Stimulated activated CD4-positive, alpha-beta T cell treated with anti-CD3 and anti-CD28 coated beads, Interleukin-15, amount 100 ng/mL, for 48 hours (primary cell): ENCODE data around the gene A2M.
"Not testable (repeated sequence)": the region's sequence is repeated elsewhere in the genome, so short reads cannot be mapped to it uniquely, and the experiment has no call there.

Source experiments
- DNase-seq, 2 donors: peaks; one replicate each; pipeline ENCODE4 v3.0.0-alpha.2; 2020; ENCODE audit warnings: low read depth in 2 of 2

Gene A2M

DNA sequence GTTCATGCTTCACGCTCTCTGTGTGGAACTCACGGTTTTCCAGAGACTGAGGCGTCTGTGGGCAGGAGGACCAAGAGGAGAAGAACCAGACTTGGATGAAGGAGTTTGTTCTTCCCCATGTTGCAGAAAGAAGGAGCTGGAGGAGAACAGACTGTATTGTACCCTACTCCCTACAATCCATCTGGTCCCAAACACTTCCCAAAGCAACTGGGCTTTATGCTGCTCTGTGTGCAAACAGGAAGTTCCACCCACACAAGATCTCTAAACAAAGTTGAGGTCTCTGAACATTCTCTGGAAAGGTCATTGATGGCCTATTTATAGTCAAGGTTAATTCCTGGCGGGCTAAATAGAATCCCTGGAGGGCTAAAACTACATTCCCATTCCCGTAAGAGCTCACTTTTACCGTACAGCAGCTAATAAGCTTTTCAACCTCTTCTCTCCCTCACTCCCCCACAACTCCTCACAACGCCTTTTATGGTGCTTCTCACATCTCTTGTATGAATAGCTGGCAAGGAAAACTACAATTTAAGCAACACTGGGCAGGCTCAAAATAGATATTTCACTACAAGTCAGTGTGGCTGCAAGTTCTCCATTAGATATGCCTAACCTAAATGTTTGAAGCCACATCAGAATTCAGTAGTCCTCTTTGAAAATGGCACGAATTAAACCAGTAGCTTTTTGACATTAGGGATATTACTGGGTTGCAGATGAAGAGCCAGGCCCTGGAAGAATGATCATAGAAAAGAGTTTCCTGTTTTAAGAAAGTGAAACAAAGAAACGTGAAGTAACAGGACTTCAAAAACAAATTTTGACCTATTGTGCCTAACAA is at the start of gene A2M:
A2M (minus strand) TSS at position 189 of the 829 bp plus-strand sequence; CDS start at position 119, 70 bp downstream.
- no peak for DNase-seq

DNA sequence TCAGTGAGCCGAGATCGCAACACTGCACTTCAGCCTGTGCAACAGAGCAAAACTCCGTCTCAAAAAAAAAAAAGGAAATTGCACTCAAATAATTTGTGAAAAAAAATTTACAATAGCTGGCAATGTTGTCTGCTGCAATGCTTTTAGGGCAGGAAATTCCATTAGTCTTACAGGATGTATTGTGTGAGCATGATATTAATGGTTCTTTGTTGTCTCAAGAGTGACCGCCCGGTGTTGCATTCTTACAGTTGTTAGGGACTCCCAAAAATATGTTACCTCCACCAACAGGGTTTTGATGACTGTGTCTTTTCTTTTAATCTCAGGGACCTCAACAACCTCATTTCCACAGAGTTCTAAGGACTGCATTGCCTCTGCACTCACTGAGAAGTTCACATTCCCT is 47.7 kb upstream of the A2M start:
- no peak for DNase-seq

DNA sequence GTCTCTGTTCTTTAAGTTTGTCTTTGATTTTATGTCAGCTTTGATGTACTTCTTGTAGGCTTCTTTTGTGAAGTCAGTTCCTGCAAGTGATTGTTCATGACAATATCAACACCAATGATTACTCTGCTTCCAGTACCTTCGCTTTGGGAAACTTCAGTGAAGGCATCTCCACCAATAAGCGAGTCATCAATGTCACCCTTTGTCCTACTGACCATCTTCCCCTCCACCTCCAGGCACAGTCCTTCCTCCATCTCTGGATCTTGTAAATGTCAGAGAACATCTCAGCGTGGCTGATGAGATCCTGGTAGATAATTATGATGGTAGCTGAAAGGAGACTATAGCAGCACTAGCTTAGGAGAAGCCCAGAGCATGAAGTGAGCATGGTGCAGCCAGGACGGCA is 40.4 kb upstream of the A2M start:
- DNase-seq = no peak

DNA sequence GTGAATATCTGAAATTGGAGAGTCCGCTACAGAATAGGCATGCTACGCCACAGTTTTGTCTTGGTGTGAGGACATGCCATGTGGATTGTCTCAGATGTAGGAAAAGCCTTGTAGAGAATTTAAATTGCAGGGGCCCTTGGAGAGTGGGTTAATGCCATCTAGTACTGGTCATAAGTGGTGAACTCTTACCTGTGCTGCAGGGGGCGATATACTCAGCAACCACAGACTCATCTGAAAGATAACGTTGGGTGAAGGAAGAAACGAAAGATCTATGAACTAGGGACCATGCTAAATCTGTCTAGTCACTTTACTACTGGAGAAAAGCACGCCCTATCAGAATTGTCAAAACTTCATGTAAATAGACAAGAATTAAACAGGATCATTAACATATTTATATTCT is 33.7 kb upstream of the A2M start:
- no peak for DNase-seq

DNA sequence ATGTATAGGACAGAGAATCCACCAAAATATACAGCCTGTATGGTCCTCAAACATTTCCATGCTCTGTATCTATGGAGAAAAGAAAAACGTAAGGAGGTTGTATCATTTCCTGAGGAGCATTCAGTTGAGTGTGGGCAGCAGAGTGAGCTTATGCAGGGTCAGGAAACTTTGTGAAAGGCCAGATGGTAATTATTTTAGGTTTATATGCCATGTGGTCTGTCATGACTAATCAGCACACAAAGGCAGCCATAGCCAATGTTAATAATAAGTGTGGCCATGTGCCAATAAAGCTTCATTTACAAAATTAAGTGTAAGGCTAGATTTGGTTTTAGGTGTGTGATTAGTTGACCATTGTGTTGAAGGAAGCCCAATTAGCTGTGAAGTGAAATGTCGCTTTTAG is 33.2 kb upstream of the A2M start:
- DNase-seq = no peak

DNA sequence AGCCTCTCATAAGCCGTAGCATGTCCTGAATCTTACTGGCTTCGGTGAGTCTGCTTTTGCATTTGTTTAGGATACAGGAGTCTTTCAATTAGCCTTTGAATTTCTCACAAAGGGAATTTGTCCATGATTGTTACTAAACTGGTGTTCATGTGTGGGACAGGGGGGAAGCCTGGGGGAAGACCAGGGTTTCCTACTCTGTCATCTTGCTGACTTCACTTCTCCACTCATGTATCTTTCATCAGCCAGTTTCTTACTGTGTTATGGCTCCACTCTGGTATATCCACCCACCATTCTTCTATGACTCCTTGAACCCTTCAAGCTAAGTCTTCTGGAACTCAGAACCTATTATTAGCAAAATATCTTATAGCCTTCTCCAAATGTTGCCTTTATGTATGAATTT is 31.7 kb upstream of the A2M start:
- no peak for DNase-seq

DNA sequence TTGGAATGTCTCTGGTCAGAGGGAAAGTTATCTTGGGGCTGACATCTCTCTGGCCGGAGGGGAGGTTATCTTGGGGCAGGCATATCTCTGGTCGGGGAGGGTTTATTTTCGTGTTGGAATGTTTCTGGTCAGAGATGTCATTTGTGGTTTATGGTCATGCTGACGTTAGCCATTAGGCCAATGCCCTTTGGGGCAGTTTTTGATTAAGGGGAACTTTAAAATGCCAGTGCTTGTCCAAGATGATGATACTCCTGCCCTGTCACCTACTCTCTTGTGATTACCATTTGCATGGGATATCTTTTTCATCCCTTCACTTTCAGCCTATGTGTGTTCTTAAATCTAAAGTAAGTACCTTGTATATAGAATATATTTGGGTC is 29.0 kb upstream of the A2M start:
- DNase-seq = no peak

DNA sequence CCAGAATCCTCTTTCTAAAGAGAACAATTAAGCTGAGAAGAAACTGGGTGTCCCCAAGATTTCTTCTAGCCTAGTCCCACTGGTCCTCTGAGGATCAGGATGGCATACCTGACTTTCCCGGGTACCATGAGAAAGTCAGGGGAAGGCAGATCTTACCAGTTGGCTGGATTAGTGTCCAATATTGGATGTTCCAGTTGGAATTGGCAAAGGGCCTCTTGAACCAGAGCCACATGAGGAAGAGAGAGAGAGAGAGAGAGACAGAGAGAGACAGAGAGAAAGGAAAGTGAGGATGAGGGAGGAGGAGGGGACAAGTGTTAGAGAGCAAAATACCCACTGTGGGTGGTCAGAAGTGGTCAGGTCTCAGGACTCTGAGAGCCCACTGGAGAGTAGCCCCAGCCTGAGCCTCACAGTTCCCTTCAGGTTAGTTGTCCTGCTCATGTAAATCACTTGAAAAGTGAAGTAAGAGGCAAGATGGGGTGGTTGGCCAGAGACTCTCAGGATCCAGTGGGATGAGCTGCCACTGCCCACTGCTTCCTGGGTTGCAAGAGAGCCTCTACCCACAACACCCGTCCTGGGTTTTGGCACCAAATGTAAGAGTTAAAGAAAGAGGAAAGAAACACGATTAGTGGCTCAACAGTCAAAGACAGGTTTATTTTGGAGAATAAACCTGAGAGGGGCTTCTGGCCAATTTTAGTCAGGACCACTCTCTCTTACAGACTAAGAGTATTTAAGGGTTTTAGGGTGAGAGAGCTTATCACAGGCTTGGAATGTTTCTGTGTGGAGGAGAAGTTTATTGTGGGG is 28.4 kb upstream of the A2M start:
- no peak for DNase-seq

DNA sequence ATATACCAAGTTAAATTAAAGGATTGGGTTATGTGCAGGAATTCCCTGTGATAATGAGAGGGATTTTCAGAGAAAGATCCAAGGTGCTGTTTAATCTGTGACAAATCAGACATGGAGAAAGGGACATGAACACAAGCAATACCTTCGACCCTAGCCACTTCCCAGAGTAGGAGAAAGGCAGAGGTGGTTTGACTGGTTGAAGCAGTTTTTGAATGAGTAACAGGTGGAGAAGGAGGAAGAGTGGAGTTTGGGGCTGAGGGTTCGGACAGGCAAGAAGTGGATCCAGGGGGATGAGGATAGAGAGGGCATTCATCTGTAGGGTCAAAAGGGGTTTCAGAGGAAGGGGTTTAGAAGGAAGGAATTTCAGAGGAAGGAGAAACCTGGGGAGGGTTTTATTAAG is 27.4 kb upstream of the A2M start:
- no peak for DNase-seq

DNA sequence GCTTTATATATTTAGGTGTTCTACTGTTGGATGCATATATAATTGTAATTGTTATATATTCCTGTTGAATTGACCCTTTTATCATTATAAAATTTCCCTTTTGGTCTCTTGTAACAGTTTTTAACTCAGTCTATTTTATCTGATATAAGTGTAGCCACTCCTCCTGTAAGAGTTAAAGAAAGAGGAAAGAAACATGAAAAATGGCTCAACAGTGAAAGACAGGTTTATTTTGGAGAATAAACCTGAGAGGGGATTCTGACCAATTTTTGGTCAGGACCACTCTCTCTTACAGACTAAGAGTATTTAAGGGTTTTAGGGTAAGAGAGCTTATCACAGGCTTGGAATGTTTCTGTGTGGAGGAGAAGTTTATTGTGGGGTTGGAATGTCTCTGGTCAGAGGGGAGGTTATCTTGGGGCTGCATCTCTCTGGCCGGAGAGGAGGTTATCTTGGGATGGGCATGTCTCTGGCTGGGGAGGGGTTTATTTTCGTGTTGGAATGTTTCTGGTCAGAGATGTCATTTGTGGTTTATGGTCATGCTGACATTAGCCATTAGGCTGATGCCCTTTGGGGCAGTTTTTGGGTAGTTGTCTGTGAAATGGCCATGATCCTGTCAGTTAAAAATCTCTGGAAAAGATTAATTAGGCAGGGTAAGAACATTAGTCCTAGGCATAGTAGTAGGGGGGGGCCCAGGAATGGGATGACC is 24.0 kb upstream of the A2M start:
- not testable (repeated sequence) for DNase-seq

DNA sequence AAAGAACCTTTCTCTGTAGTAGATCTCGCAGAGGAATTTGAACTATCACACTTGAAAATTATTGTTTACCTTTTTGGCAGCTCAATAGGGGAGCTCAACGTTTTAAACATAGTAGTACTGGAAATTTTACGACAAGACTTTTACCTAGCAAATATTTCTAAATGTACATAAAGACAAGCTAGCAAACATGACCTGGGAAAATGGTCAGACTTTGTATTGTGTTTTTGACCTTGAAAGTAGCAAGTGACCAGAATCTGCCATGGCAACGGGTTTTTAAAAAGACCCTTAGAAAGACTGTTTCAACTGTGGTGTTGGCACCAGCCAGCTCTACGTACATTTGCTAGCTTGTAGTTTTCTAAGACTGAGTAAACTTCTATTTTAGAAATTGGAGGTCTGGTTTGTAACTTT is 20.2 kb upstream of the A2M start:
- no peak for DNase-seq

DNA sequence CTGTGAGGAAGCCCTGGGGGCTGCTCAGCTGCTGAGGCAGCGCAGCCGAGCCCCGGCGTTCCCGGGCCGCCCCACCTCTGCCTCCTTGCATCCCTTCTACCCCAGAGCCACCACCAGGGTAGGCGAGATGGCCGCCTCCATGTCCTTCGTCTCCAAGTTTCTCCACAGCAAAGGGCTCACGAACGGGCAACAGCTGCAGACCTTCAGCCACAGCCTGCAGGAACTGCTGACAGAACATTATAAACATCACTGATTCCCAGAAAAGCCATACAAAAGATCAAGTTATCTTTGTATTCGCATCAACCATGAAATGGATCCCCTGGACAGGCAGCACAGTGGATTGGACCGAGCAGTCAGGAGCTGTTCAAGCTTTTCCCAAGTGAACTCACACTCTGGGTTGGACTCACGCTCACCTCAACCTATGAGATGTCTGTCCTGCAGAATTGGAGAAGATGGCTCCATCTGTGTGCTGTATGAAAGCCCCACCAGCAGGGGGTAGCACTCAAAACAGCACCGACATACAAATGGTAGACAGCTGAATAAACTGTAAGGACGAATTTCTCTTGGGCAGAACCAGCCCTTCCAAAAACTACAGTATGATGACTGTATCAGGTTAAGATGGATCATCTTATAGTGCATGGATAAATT is 19.4 kb upstream of the A2M start:
- DNase-seq = peak in 1 of 2 donors; percentile 7

DNA sequence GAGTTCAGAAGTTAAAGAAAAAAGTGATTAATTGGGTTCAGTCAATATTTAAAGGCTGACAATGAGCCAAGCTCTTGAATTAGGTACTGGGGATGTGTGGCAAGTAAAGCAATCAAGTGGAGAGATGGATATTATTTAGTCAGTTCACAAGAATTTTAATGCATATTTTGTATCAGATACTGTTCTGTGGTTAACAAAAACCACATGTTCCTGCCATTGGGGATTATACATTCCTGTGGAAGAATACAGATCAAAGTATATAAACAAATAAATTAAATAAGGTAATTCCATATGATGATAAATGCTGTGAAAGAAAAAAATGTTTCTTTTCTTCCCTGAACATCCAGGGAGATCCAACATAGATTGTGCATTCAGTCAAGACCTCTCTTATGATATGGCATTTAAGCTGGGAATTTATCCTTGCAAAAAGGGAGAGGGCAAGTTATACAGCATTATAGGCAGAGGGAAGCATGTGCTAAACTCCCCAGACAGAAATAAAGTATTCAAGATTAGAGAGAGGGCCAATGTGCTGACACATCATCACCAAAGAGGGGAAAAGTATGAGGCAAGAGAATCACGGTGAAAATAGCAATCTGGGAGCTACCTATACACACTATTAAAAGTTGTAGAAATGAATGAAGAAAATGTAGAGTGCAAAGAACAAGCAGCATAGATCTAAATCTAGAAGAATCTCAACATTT is 17.6 kb upstream of the A2M start:
- no peak for DNase-seq

DNA sequence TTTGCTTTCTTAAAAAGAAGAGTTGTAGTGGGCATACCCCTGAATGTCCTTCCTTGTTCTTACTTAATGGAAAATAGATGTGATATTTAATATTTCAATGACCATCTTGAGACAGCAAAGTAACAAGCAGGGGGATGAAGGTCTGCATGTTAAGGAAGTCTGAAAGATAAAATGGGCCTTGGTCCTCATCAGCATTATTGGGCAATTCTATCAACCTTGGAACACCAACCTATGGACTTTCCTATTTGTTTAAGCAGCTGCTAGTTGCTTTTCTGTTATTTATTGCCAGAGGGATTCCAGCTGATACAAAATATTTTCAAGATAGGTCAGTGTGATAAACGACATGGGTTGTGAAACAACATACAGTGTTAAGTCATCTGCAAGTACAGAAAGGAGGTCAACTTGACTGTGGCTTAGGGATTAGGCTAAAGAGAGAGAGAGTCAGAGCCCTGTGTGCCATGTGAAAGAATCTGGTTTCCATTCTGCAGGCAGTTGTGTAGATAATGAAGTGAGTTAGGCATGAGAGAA is 16.4 kb upstream of the A2M start:
- DNase-seq = no peak

DNA sequence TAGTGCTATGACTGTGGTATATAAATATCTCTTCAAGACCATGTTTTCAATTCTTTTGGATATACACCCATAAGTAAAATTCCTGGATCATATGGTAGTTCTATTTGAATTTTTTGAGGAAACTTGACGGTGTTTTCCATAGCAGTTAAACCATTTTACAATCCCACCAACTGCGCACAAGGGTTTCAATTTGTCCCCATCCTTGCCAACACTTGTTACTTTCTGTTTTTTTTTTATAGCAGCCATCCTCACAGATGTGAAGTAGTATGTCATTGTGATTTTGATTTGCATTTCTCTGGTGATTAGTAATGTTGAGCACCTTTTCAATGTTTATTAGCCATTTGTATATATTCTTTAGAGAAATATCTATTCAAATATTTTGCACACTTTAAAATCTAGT is 14.5 kb upstream of the A2M start:
- DNase-seq = no peak

DNA sequence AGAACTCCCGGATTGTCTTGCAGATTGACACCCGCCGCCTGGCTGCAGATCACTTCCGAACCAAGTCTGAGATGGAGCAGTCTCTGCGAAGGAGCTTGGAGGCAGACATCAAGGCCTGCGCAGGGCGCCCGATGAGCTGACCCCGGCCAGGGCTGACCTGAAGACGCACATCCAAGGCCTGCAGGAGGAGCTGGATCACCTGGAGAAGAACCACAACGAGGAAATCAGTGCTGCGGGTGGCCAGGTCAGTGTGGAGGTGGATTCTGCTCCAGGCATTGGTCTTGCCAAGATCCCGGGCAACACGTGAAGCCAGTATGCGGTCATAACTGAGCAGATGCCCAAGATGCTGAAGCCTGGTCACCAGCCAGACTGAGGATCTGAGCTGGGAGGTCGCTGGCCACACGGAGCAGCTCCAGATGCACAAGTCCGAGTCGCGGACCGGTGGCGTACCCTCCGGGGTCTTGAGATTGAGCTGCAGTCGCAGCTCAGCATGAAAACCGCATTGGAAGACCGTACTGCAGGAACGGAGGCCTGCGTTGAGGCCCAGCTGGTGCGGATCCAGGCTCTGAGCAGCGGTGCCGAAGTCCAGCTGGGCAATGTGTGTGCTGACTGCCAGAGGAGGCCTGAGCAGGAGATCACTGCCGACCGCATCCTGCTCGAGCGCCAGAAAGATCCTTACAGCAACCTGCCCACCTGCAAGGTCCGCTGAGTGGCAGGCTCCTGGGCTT is 12.4 kb upstream of the A2M start:
- no peak for DNase-seq

DNA sequence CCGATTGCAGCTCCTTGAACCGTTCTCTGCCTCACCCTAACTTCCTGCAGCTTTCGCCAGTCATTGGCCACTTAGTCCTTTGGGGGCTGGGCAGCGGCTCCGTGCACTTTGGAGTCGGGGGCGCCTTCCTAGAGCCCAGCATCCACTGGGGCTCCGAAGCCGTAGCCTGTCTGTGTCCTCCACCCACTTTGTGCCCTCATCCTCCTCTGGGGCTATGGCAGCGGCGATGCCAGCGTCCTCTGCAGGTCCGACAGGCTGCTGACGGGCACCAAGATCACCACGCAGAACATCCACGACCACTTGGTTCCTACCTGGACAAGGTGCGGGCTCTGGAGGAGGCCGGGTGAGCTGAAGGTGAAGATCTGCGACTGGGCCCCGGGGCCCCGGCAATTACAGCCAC is 11.8 kb upstream of the A2M start:
- DNase-seq = no peak

DNA sequence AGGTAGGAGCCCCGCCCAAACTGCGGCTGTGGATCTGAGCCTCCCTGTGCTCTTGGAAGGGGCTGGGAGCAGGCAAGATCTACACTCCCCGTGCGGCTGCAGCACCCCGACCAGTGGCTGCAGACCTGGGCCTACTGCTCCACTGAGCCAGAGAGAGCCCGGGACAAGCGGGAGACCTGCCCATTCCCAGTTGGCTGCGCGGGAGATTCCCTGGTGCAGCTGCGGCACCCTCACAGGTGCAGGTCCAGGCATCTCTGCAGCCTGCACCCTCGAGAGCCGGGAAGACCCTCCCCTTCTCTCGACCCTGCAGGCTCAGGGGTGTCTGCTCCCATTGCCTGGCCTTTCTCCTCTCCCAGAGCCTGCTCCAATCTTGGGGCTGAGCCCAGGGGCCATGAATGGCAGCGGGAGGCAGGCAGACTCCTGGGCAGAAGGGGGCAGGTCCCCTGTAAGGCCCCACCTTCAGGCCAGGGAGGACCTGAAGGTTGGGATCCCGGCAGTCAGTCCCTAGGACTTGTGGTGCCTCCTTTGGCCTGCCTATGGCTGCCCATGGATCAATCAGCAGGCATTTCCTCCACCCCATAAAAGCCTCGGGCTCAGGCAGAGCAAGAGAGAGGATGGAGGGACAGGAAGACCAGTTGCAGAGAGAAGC is 8.8 kb upstream of the A2M start:
- DNase-seq = no peak

DNA sequence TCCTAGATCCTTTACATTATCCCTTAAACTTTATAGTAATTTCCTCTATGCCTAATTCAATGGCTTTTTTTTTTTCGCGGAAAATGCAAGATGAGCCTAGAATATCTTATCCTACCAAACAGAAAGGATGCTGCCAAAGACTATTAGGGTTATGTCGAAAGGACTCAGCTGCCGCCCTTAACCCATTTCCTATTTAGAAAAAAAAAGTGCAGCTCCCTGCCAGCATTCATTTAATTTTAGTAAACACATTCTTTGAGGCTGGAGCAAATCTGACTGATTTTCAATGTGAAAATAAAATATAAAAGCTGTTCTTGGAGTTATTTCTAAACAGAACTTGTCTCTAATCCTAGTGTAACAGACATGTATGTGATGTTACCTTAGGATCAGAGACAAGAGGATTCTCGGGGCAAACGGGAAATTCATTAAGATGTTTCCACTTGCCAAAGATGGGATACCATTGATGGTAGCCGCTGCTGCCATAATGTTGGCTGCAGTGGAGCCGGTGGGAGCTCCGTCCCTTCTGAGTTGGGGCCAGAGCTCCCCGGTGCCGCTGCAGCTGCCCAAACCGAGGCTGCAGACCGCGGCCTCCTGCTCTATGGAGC is 8.2 kb upstream of the A2M start:
- no peak for DNase-seq
